DMS 273 (cell line): ENCODE measurements around the gene OR5T2.
"Not testable (repeated sequence)": the region's sequence is repeated elsewhere in the genome, so short reads cannot be mapped to it uniquely, and the experiment has no call there.

Source experiments
- DNase-seq: peaks from one replicate; lab custom pipeline; 2025; ENCODE audit not compliant: unreplicated experiment; lab: John Stamatoyannopoulos, UW

OR5T2 gene

DNA sequence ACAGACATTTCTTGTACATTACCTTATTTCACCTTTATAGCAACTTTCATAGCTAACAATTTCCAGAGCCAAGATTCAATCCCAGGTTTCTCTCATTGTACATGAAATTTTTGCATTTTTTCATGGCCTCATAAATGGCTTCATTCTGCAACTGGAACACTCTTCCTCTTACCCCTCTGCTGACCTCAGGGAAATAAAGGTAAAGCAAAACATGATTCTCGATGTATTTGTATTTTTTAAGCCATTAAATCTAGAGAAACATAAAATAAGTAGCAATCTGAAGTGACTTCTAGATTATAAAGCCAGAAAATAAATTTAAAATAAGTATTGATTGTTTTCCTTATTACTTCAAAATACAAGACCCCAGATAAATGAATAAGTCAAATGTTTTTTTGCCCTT, at the start of gene OR5T2:
OR5T2 (minus strand) TSS at position 101 of the 400 bp plus-strand sequence. CDS start 1,193 bp downstream, outside the sequence.
- DNase-seq: no peak

DNA sequence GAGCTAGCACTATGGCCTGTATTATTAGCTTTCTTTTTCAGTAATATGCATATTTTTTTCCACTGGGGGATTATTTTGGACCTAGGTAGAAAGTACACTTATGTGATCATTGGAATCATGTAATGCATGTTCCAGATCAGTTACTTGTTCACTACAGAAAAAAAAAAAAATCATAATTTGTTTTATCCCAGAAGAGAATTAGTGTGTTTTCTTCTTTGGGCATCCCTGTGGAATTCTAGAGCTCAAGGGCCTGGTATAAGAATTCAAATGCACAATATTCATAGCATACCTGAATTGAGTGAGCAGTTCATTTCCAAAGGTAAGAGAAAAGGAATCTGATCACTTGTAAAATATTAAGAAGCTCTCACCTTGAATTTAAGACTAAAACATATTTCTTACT, 39.8 kb upstream of the OR5T2 start, which contains the start of gene OR5T1:
OR5T1 (plus strand) TSS at position 301 of the 400 bp plus-strand sequence. CDS start 1,485 bp downstream, outside the sequence.
- DNase-seq: no peak

DNA sequence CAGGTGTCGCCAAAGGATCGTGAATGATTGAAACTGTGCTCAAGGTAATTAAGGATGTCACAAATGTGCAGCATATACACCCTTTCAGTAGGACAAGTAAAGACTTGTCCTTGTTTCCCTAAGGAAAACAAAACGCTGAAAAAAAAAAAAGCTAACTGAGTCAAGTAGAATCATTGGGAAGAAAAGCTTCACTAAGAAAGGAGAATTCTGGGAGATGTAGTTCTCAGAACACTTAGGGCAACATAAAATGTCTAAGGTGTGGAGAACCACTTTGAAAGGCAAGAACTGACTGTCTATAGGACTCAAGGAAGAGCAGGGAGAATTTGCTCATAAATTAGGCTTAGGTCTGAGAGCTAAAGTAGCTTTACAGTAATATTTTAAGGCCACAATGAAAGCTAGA, 37.0 kb upstream of the OR5T2 start:
- DNase-seq: no peak

DNA sequence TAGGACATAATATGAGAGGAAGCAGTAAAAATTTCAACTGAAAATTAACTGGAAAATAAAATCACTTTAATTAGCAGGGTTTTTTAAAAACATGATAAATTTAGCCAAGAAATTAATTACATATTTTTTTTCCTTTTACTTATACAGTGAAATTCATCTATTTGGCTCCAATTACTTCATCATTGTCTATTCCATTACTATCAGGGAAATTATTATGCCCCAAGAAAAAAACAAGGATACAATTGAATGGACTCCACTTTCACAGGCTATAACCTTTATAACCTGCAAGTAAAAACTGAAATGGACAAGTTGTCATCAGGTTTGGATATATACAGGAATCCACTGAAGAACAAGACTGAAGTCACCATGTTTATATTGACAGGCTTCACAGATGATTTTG, 17.9 kb upstream of the OR5T2 start, which contains the start of gene OR5T3:
OR5T3 (plus strand) TSS at position 301 of the 400 bp plus-strand sequence; CDS start at position 301, 0 bp downstream.
- DNase-seq: no peak

DNA sequence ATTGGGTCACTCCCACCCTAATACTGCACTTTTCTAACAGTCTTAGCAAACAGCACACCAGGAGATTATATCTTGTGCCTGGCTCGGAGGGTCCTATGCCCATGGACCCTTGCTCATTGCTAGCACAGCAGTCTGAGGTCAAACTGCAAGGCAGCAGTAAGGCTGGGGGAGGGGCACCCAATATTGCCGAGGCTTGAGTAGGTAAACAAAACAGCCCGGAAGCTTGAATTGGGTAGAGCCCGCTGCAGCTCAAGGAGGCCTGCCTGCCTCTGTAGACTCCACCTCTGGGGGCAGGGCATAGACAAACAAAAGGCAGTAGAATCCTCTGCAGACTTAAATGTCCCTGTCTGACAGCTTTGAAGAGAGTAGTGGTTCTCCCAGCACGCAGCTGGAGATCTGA, 14.3 kb downstream of the OR5T2 start:
- not testable (repeated sequence) for DNase-seq

DNA sequence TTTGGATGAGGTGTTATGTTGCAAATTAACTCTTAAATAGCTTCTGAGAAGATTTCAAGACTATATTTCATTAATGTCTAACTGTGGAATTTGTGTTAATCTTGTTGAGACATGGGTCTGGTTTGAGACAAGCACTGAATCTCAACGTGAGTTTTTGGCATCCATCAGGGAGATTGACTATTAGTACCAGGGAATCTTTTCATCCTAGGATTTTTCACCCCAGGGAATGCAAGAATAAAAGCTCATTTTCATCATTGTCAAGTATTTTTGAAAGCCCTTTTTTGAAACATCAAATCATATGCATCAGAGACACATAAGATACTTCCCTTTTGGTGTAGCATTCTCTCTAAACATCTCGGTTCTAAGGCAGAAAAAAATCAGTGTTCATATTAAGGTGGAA, 19.5 kb downstream of the OR5T2 start:
- no peak for DNase-seq

DNA sequence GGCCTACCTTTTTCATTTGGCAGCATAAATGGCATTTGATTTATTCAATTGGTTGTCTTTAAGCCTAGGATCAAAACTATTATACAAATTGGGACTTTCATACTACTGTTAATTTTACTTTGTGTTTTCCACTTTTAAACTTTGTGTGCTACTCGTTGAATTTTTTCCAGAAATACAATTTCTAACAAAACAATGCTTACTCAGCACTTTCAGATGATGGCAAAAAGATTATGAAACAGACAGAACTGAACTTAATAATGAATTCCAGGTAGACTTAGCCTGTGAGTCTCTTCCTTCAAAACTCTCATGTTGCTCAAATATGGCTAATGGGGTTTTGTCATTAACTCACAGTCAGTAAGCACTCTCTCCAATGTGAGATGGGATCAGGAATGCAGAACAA, 26.3 kb downstream of the OR5T2 start:
- DNase-seq: no peak

DNA sequence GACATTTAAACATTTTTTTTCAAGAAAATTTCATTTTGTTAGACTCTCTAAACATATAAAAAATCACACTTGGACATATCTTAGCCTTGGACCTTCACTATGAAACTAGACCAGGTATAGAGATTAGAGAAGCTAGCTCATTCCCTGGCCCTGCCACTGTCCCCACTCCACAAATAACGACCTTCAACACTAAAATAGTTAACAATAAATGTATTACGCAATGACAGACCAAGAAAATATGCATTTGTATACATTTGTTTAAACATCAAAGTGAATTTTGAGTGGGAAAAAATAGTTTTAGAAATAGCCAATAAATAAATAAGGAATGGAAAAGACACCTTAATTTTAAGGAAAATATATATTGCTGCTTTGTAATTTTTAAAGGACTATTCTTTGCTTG, 36.7 kb downstream of the OR5T2 start:
- DNase-seq: no peak

DNA sequence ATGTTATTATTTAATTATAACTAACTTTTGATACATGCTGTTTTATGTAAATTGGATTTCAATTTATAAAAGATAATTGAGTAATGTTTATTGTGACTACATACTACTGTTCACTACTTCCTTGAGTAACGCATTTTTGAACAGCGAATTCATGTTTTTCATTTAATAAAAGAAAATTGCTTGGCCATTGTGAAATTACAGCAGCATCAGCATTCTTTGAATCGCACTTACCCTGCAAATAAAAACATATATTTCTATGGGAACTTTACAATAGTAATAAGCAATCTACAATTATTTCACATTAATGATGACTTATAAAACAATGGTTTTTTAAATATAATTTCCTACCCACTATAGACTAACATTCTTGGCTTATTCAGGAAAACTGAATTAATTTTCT, 37.4 kb downstream of the OR5T2 start:
- no peak for DNase-seq

DNA sequence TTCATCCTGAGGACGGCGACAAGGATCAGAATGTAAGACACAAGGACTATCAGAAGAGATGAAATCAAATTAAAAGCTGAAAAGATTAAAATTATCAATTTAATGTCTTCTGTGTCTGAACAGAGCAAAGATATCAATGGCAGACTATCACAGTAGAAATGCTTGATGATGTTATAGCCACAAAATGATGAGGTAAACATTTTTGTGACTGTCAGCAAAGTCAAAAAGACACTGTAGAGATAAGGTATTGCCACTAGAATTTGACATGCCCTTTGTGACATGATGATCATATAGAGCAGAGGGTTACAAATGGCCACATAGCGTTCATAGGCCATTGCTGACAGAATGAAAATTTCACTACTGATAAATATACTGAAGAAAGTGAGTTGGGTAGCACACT, 45.5 kb downstream of the OR5T2 start:
- no peak for DNase-seq

DNA sequence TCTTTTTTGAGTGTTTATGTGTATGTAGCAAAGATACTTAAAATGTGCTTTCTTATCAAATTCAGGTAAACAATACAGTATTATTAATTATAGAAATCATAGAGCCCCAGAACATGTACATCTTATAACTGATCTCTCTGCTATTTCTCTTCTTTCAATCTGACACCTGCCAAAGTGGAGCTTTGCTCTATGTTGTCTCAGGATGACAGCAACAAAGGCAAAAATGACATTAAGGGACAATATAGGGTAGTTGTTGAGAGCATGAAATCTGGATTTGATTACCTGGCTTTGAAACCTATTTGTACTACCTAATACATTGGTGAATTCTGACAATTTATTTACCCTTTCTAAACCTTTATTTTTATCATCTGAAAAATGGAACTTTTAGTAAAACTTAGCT, 50.6 kb downstream of the OR5T2 start:
- DNase-seq: no peak
